SIG-M5 treated with dmso at 0.1 percent for 504 hours (cell line): ENCODE data around the gene SYF2.
A peak's percentile ranks its signal among the peaks of the same experiment; 100 is the strongest.
"Not testable (repeated sequence)": the region's sequence is repeated elsewhere in the genome, so short reads cannot be mapped to it uniquely, and the experiment has no call there.

Experiments
- DNase-seq: peaks from one replicate; lab custom pipeline; 2025; ENCODE audit not compliant: unreplicated experiment; lab: John Stamatoyannopoulos, UW

SYF2 gene

DNA sequence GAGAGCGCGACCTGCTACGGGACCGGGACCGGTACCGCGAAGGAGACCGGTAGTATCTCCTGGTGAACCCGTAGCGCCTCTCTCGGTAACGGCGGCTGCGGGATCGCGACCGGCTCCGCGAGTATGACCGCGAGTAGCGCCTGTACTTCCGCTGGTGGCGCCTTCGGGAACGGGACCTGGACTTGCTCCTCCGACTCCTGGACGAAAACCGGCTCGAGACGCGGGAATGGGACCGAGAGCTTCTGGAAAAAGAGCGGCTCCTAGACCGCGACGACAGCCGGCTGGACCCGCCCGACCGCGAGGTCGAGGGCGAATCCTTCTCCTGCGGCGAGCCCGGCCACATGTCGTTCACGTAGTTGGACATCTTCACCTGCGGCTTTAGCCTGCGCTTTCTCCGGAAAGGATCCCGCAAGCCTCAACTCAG lies 14.3 kb upstream of the SYF2 start:
- no peak for DNase-seq

DNA sequence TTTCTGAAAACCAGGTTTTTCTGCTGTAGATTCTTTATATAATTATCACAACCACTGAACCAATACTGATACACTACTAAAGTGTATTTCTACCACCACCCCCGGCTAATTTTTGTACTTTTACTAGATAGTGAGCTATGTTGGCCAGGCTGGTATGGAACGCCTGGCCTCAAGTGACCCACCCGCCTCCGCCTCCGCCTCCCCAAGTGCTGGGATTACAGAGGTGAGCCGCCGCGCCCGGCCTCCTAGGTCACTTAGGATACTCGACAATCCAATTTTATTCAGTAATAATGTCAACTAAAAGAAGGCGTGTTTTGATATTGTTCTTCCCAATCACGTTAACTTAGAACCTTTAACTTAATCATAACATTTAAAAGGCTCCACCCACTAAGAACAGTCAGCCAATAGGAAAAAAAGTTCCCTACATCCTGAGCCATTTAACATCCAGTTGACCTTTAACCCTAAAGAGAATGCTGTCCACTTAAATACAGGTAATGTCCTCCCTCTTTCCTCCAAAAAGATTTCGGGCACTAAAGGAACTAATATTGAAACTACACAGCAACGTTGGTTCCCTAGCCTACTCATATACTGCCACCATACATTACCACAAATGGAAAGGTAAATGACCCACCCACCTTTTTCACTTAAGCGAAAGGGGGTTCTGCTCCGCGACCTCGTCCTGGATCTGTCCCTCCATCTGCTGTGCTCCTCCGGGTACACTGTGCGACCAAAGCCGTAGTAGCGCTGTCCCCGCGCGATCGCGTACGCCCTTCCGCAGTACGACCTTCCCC lies 13.7 kb upstream of the SYF2 start:
- DNase-seq: no peak

DNA sequence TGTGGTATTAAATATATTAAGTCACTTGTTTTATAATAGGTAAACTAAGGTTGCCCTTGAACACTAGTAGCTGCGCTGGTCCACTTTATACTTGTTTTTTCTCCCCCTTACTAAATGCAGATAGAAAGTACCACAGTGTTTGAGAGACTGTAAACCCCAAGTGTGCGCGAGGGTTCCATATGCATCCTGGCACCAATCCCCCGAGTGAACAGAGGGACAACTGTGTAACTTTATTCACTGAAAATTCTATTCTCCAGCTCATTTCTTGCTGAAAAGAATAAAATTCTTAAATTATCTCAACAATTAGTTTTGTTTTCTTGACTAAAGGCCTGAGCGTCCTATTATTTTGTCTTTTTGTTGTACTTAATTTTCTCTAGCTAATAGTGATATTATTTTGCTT lies 13.1 kb upstream of the SYF2 start:
- DNase-seq: no peak

DNA sequence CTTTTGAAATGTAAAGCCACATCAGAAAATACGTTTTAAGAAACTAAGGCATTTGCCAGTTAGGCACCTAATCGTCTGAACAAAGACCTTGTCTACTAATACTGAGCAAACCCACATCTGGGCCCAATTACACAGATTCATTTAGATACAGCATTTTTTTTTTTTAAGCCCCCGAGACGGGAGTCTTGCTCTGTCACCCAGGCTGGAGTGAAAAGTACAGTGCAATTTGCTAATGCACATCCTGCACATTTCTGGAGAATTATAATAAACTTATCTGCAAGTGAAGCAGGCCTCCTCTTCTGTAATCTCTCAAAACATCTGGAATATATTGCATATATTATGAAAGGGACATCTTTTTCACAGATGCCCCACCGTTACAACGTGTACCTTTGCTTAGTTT lies 11.6 kb upstream of the SYF2 start:
- DNase-seq: no peak

DNA sequence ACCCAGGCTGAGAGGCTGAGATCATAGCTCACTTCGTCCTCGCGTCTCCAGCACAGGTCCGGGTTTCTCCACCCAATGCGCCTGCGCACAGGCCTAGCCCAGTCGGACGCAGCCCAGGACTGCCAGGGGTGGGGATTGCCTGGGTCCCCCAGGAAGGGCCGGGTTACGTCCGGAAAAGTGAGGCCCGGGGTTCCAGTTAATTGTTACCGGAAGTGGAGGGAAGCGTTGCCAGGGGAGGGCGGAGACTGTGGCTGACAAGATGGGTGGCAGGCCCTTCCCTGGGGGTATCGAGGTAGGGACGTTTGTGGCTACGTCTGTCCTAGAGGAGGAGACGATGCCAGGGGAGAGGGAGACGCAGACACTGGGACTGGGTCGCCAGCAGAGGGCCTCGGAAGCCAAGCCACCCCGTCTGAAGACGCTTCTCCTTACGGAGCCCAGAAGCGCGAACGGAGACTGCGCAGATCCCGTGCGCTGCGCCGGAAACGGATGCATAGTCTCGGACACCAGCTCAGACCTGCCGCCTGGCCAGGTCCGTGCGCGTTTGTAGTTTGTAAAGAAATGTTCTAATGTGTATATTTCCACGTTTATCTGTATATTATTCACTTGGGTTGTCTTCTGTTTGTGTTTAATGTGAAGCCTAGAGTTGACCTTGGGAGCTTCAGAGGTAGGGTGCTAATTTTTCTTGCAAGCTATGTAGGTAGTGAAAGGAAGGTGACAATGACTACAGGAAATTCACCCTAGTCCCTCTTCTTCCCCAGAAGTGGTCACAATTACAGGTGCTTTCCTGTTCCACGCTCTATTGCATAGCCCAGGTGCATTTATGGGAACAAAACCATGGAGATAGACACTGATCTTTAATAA lies 7.6 kb upstream of the SYF2 start:
- DNase-seq: peak; percentile 93

DNA sequence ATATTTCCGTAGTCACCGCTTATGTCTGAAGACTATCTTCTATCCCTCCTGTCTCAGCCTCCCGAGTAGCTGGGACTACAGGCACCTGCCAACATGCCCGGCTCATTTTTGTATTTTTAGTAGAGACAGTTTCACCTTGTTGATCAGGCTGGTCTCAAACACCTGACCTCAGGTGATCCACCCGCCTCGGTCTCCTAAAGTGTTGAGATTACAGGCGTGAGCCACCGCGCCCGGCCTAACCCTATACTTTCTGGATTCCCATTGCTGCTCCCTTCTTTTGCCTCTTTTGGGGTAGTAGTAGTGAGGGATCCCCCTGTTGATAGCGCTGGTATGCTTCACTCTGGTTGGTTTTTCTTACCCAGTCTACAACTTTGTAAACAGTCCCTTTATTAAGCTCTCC lies 5.7 kb upstream of the SYF2 start:
- no peak for DNase-seq

DNA sequence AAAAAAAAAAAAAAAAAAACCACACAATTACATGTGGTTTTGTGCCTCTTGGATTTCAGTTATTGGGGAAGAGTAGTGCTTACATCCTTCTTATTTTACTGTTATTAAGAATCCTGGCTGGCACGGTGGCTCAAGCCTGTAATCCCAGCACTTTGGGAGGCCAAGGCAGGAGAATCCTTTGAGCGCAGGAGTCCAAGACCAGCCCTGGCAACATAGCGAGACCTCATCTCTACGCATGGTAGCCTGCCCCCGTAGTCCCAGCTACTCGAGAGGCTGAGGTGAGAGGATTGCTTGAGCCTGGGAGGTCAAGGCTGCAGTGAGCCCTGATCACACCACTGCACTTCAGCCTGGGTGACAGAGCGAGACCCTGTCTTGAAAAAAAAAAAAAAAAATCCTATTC lies 4.0 kb upstream of the SYF2 start:
- DNase-seq: not testable (repeated sequence)

DNA sequence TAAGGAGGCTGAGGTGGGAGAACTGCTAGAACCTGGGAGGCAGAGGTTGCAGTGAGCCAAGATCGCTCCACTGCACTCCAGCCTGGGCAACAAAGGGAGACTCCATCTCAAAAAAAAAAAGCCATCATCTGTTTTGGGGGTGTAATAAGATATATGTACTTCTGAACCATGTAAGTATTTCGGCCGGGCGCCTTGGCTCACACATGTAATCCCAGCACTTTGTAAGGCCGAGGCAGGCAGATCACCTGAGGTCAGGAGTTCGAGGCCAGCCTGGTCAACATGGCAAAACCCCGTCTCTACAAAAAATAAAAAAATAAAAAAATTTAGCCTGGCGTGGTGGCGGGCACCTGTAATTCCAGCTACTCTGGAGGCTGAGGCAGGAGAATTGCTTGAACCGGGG lies 3.1 kb upstream of the SYF2 start:
- not testable (repeated sequence) for DNase-seq

DNA sequence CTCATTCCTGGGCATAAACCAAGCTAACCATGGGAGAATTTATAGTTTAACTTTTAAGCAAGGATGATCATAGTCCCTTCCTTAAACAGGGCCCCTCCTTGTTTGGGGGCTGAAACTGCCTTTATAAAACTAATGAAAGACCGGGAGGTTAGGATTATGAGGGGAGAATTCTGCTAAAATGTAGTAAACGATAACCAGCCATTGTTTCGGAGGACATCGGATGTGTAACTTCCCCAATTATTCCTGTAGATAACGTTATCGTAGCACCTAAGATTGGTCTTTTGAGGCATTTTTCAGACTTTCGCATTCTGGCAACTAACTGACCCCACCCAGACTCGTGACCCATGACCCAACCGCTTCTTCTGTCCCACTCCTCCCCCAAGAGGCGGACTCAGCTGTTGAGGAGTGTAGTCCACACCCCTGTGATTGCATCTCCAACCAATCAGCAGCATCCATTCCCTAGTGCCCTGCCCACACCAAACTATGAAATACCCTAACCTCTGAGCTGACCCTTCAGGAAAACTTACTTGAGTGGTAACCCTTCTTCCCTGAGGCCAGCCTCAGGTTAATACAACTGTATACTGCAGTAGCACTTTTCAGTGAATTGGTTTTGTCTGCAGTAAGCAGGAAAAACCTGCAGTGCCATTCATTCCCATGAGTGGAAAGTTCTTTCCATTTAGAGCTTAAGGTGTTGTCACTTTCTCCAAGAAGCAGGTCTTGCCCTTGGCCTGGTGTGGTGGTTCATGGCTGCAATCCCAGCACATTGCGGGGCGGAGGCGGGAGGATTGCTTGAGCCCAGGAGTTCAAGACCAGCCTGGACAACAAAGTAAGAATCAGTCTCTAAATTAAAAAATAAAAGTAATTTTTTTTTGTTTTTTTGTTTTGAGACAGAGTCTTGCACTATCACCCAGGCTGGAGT lies 823 bp upstream of the SYF2 start:
- peak; percentile 86 for DNase-seq

DNA sequence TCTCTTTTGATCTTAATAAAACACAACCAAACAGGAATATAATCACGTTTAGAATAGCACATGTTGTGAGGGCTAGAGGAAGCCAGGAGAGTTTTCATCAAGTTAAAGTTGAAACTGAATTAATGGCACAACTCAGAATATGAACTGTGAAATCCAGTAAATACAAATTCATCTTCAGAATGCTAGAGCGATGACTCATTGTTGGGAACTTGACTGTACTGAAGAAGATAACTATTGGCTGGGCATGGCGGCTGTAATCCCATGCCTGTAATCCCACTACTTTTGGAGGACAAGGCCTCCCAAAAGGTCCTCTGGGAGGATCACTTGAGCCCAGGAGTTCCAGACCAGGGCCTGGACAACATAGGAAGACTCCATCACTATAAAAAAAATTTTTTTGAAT lies 8.8 kb downstream of the SYF2 start:
- DNase-seq: no peak

DNA sequence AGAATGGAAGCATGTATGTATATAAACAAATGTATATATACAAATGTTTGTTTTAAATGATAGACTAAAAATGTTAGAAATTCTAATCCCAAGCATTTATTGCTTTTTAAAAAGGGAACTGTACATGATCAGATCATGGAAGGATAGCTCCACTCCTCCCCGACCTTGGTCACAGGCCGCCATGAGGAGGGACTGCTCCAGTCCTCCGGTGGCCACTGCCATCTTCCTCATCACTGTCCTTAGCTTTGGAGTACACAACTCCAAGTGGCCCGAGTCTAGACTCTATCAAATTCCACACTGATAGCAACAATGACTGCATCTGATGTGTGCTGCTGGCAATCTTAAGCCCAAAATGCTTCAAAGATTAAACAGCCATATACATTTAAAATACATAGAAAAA lies 9.7 kb downstream of the SYF2 start:
- no peak for DNase-seq

DNA sequence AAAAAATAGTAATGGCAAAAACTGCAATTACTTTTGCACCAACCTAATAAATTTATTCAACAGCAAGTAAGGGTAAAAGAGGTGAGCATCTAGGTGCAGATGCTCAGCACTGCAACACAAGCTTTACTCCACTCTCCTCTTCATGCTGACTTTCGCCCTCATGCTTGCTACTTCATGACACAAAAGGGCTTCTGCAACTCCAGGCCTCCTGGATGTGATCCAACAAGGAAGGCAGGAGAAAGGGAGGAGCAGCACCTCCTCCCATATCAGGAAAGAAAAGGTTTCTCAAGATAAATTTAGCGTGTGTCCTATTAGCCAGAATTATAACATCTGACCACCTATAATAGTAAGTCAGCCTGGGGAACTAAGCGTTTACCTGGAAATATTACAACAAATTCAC lies 11.6 kb downstream of the SYF2 start:
- DNase-seq: no peak

DNA sequence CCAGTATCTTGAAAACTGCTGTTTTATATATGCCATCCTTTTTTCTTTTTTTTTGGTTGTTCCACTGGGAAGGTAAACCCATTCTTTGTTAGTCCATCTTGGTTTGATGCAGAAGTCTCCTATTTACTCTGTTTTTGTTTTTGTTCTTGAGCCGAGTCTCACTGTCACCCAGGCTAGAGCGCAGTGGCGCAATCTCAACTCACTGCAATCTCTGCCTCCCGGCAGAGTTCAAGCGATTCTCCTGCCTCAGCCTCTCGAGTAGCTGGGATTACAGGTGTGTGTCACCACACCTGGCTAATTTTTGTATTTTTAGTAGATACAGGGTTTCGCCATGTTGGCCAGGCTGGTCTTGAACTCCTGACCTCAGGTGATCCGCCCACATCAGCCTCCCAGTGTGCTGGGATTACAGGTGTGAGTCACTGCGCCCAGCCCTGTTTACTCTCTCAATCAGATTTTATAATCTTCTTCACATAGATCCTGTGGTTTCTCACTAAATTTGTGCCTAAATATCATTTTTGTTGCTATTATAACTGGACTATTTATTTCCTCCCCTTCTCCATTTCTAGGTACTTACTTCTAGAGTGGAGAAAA lies 12.5 kb downstream of the SYF2 start:
- DNase-seq: no peak

DNA sequence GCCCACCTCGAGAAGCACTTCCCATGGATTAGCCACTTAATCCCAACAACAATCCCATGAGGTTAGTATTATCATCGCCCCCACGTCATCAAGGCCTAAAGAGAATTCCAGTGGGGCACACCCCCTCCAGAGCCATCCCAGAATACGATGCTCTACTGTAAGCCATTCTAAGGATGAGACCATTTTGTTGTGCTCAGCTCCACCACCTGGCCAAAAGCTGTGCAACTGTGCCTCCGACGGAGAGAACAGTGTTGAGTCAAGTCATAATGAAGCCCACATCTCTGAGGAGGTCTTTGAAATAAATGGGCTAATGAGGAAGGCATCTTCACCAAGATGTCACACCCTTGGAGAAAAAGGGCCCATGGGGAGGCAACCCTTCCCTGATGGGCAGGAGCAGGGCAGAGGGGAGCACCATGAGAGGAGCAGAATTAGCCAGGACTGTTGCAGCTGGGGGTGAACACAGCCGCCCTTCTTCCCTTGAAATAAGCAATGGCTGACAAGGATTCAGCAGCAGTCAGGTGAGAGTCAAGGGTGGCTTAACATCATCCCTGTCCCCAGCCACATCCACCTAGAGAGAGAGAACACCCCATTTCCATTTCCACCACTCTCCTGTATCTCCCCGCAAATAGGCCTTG lies 14.6 kb downstream of the SYF2 start:
- no peak for DNase-seq

DNA sequence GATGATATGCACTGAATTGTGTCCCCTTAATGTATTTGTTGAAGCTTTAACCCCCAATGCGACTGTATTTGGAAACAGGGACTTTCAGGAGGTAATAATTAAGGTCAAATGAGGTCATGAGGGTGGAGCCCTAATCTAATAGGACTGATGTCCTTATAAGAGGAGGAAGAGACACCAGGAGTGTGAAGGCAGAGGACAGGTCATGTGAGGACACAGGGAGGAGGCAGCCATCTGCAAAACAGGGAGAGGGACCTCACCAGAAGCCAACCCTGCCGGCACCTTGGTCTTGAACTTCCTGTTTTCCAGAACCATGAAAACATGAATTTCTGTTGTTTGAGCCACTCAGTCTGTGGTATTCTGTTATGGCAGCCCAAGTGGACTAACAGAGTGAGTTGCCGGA lies 15.3 kb downstream of the SYF2 start:
- DNase-seq: no peak

DNA sequence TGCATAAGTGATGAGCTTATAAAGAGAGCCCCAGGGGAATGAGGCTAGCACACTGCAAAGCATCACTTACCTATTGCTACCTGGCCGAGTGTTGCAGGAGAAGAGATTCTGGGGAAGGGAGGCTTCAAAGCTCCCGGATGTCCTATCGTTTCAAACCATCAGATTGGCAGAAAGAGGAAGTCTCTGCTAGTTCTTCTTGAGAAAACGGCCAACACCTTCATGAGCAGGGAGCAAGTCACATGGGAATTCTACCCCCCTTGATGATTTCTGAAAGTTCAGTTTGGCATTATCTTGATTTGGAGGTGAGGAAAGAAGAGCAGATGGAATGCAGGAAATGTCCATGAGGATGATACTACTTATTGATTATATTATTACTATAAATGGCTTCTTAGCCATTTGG lies 16.2 kb downstream of the SYF2 start:
- DNase-seq: no peak

DNA sequence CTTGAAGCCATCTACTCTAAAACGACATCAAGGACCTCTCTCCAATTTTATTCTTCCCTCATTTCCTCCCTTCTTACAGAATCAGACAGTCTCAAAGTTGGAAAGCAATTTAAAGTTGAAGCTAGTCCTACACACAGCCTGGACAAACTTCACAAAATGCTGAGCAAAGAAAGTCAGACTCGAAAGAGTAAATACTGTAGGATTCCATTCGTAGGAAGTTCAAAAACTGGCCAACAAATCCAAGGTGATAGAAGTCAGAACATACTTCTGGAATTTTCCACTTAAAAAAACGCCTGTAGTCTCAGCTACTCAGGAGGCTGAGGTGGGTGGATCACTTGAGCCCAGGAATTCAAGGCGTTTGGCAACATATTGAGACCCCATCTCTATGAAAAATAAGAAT lies 19.6 kb downstream of the SYF2 start:
- DNase-seq: no peak

DNA sequence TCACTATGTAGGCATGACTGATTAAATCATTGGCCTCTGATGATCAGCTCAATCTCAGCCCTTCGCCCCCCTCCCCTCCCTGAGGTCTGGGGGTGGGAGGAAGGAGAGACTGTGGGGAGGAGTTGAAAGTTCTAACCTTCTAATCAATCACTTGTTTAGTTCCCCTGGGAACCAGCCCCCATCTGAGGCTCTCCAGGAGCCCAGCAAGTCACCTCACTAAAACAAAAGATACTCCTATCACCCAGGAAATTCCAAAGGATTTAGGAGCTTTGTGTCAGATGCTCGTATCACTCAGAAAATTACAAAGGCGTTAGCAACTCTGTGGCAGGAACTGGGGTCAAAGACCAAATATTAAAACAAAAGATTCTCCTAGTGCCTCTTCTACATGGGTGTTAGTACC lies 21.6 kb downstream of the SYF2 start:
- no peak for DNase-seq

DNA sequence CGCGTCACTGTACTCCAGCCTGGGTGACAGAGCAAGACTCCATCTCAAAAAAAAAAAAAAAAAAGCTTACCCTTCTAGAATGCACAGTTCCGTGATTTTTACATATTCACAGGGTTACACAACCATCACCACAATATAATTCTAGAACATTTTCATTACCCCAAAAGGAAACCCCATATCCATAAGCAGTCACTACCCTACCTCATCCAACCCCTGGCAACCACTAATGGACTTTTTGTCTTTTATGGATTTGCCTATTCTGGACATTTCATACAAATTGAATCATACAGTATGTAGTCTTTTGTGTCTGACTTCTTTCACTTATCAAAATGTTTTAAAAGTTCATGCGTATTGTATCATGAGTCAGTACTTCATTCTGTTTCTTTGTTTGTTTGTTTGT lies 22.8 kb downstream of the SYF2 start:
- no peak for DNase-seq

DNA sequence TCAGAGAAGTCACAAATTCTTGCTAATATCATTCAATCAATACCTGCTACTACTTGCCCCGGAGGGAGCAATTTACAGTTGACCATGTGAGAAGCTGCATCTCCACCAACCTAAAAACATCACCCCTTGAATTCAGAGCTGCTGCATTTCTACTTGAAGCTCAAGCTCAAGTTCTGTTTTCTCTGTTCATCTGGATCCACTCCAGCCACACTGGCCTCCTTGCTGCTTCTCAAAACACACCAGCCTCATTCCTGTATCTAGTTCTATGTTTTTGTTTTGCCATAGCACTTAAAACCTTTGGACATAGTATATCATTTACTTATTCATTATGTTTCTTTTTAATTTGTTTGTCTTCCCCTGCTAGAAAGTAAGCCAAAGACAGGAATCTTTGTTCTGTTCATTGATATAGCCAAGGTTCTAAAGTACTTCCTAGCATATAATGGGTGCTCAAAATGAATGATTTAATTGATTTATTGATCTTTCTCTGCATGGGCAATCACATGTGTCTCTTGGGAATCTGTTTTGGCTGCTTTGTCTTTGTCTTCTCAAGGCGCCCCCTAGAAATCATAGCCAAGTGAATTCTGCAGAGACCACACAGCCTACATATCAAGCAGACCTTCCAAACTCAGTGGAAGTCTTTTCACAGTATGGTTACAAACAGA lies 23.6 kb downstream of the SYF2 start:
- no peak for DNase-seq
